HepG2 (cell line): ENCODE measurements around the gene LENEP. TPM values are rescaled to one million over a fixed set of nuclear protein-coding genes. Genes with fewer than 3 reads are reported as not detected.

Source experiments
- ATAC-seq: fragments of 200-7000 bp; cut with Tn5 transposase; 3 replicates; pipeline ENCODE4 v1.9.1; 2020; ENCODE audit warnings: mild to moderate bottlenecking, moderate library complexity
- BruUV-seq: library from RNA; stranded (reverse); fragments of 400-500 nt; replicated peaks from 2 replicates; lab custom pipeline; 2021; lab: Mats Ljungman, UMichigan
- CTCF ChIA-PET: fragments of 300-600 bp; formaldehyde crosslinking; extraction: SDS; loops from one replicate; lab custom pipeline; 2021; ENCODE audit warnings: low total read pairs, inconsistent platforms, low intra/inter-chr PET ratio; lab: Yijun Ruan, JAX
- POLR2A ChIA-PET: fragments of 350-600 bp; sonication (Branson Sonifier 250); formaldehyde crosslinking; loops from one replicate; lab custom pipeline; 2020; ENCODE audit warnings: antibody characterized with exemption, inconsistent platforms; lab: Yijun Ruan, JAX
- DNase-seq: peaks from one replicate; pipeline ENCODE4 v3.0.0-alpha.2; 2015; ENCODE audit warnings: low spot score
- FAIRE-seq: peaks from 3 replicates; lab custom pipeline; 2011; peaks lifted over from hg19 to GRCh38; lab: Jason Lieb, UNC
- H2AFZ ChIP-seq: one replicate; pipeline ENCODE4 v1.6.1; 2011; ENCODE audit warnings: low read length, inconsistent platforms
- H3K27ac ChIP-seq: fragments of 300-600 bp; 3 replicates; pipeline ENCODE4 v1.8.0; 2011; ENCODE audit warnings: mixed run types, mild to moderate bottlenecking, mixed read lengths, low read length, inconsistent platforms; ENCODE audit not compliant: insufficient read depth; ENCODE audit errors: extremely low read length
- H3K27me3 ChIP-seq, 2 experiments: fragments of 200-600 bp in 1 of 2; 2 replicates in 1 of 2; 3 replicates in 1 of 2; pipeline versions ENCODE4 v1.6.0 to v1.8.0; 2011; ENCODE audit warnings: low read length in 2 of 2, mild to moderate bottlenecking in 2 of 2, moderate library complexity in 2 of 2, inconsistent platforms in 1 of 2; ENCODE audit not compliant: insufficient read depth in 2 of 2, control insufficient read depth in 1 of 2
- H3K36me3 ChIP-seq, 2 experiments: fragments of 200-600 bp in 1 of 2; replicated peaks in 1 of 2; 2 replicates in 1 of 2; 3 replicates in 1 of 2; pipeline versions ENCODE4 v1.5.1 to v1.8.0; 2011; ENCODE audit warnings: low read length in 2 of 2, inconsistent platforms in 1 of 2; ENCODE audit not compliant: insufficient read depth in 2 of 2, control insufficient read depth in 1 of 2
- H3K4me1 ChIP-seq: 2 replicates; pipeline ENCODE4 v1.5.1; 2012; ENCODE audit warnings: low read length, inconsistent platforms; ENCODE audit not compliant: insufficient read depth
- H3K4me2 ChIP-seq: 2 replicates; pipeline ENCODE4 v1.6.0; 2011; ENCODE audit warnings: low read depth, low read length, inconsistent platforms
- H3K4me3 ChIP-seq, 3 experiments: fragments of 200-600 bp in 1 of 3; sonication (generic), shearing (Covaris generic) in 1 of 3; replicated peaks in 1 of 3; 2 replicates each; pipeline ENCODE4 v1.5.1; 2011 to 2016; ENCODE audit warnings: low read length in 3 of 3, inconsistent platforms in 2 of 3, low read depth in 2 of 3, mild to moderate bottlenecking in 2 of 3, control low read depth in 1 of 3, mixed read lengths in 1 of 3; ENCODE audit not compliant: insufficient read depth in 1 of 3
- H3K79me2 ChIP-seq: one replicate; pipeline ENCODE4 v1.6.1; 2011; ENCODE audit warnings: low read length, inconsistent platforms; ENCODE audit not compliant: insufficient read depth
- H3K9ac ChIP-seq: 2 replicates; pipeline ENCODE4 v1.6.0; 2011; ENCODE audit warnings: mild to moderate bottlenecking, low read depth, low read length, inconsistent platforms; ENCODE audit not compliant: insufficient read depth
- H3K9me3 ChIP-seq: 2 replicates; pipeline ENCODE4 v1.5.1; 2012; ENCODE audit warnings: mild to moderate bottlenecking, low read length
- H4K20me1 ChIP-seq: 2 replicates; pipeline ENCODE4 v1.6.0; 2011; ENCODE audit warnings: inconsistent platforms, mild to moderate bottlenecking, low read length, moderate library complexity; ENCODE audit not compliant: insufficient read depth
- ATF4 ChIP-seq, 2 experiments: fragments of 450-650 bp in 1 of 2; sonication (generic) in 1 of 2; formaldehyde crosslinking; IDR thresholded peaks; 2 replicates each; pipeline versions ENCODE4 v1.5.0 to v1.8.0; 2020 to 2022; ENCODE audit warnings: mild to moderate bottlenecking in 1 of 2, missing genetic modification reagents in 1 of 2
- CEBPB ChIP-seq: IDR thresholded peaks from 2 replicates; pipeline ENCODE4 v1.6.1; 2011; ENCODE audit warnings: low read depth, low read length, improper control_type of control experiment, borderline replicate concordance
- CEBPG ChIP-seq: IDR thresholded peaks from 2 replicates; pipeline ENCODE4 v1.6.1; 2016
- PBX2 ChIP-seq: IDR thresholded peaks from 2 replicates; pipeline ENCODE4 v1.6.1; 2016; ENCODE audit warnings: control low read depth
- PPARG ChIP-seq: conservative IDR thresholded peaks from 2 replicates; pipeline ENCODE4 v1.6.1; 2016; ENCODE audit warnings: missing biosample characterization, missing genetic modification reagents
- U2AF2 ChIP-seq: fragments of 200-400 bp; formaldehyde crosslinking; IDR thresholded peaks from 2 replicates; pipeline ENCODE4 v1.6.1; 2017; ENCODE audit warnings: low read depth, mild to moderate bottlenecking, low read length
- ZBTB33 ChIP-seq: sonication (generic); formaldehyde crosslinking; IDR thresholded peaks from 2 replicates; pipeline ENCODE4 v1.4.0; 2020; ENCODE audit warnings: missing genetic modification reagents
- ZKSCAN8 ChIP-seq: IDR thresholded peaks from 2 replicates; pipeline ENCODE4 v1.6.1; 2016; ENCODE audit warnings: borderline replicate concordance, missing genetic modification reagents, missing compliant biosample characterization
- WGBS: methylation state at CpG from one replicate; pipeline ENCODE4 v1.1.6; 2017; ENCODE audit warnings: low lambda C conversion rate; 5-methylcytosine and 5-hydroxymethylcytosine counted together
- in situ Hi-C: cut with HindIII; loops from 2 replicates; pipeline ENCODE4 v1.10.0; 2017; ENCODE audit warnings: low pct_unique_long_range_greater_than_20kb; ENCODE audit not compliant: extremely low pct_ligation_motif_present
- intact Hi-C: fragments of 100-400 bp; cut with micrococcal nuclease; formaldehyde crosslinking; loops from one replicate; pipeline ENCODE4 v1.10.0; 2022; ENCODE audit not compliant: unreplicated experiment
- polyA plus RNA-seq, 8 experiments: library from polyadenylated mRNA; depleted of rRNA in 3 of 8; stranded (reverse) in 7 of 8; unstranded in 1 of 8; fragments of >200 nt; fragmentation: Illumina TruSeq in 4 of 8; extraction: Trizol in 4 of 8; gene quantifications; 2 replicates each; pipeline versions ENCODE4 v1.2.1 to v1.2.3, GENCODE V29; 2011 to 2016; ENCODE audit warnings: low read depth in 4 of 8, missing spikeins in 1 of 8, mixed read lengths in 1 of 8; ENCODE audit not compliant: insufficient read depth in 1 of 8
- total RNA-seq, 5 experiments: library from RNA; depleted of rRNA; stranded (reverse); fragments of >200 nt; fragmentation: Illumina TruSeq; extraction: Trizol; gene quantifications; 2 replicates each; pipeline ENCODE4 v1.2.3, GENCODE V29; 2016; ENCODE audit warnings: low read depth in 1 of 5

Gene LENEP
- total and polyA plus RNA-seq, 2 of the 13 experiments (the other 11 are each of a cell fraction or from before 2014, with no cell fraction given) = 0.29 TPM; not detected in 1

- WGBS = 64% methylated on average over 6 of the region's 6 CpGs
- in situ Hi-C loops (no loop called here), intact Hi-C loops (no loop called here)
- ChIA-PET CTCF (interaction anchor here (2.1 kb wide), 1 partner anchor 30 kb away, joined by 13 read pairs; no protein-coding TSS in a partner anchor), POLR2A (interaction anchor here (1.2 to 2.1 kb wide), 9 partner anchors 12 to 76 kb away, joined by 3 to 8 read pairs (median 5); partner anchors contain the start of genes EFNA4, PBXIP1 and SHC1)
- H3K36me3 ChIP-seq = peaks cover 5 to 18% of the 10 kb centered on the region in 2 experiments; a peak in 2 of 5 replicates
- no peak for FAIRE-seq
- H3K79me2 ChIP-seq = peaks cover 18% of the 10 kb centered on the region
- H3K4me2 ChIP-seq = no peak overlapping the region
- H2AFZ ChIP-seq = no peak overlapping the region
- H4K20me1 ChIP-seq = no peaks in the 10 kb centered on the region
- H3K9me3 ChIP-seq = no peaks in the 10 kb centered on the region
- H3K4me1 ChIP-seq = peaks cover 43% of the 10 kb centered on the region
- no peak overlapping the region for H3K4me3 ChIP-seq
- TF ChIP-seq ZKSCAN8 (peak; percentile 92; the same call in 1 of the 2 replicates), PPARG (CRISPR knock-in tag) (no peak), PBX2 (CRISPR knock-in tag) (no peak), CEBPG (CRISPR knock-in tag) (peak; percentile 68), CEBPB (peak; percentile 75), ZBTB33 (peak; percentile 33; the same call in 1 of the 2 replicates), U2AF2 (no peak), ATF4 (CRISPR knock-in tag; IDR thresholded peaks at IDR 0.05) (peak in 1 of 2 experiments; percentile 49; a peak in 2 of 4 replicates)
- TF ChIP-seq, all 625 proteins: peak for 5
- Histone ChIP-seq H3K27ac (no peak overlapping the region), H3K9ac (no peak overlapping the region), H3K27me3 (no peaks in the 10 kb centered on the region)
- DNase-seq (no peak), ATAC-seq (no peak)
- BruUV-seq = no TSS peak
Measured at GRCh38 chr1:154987326-154987725, 6.1 kb upstream of the LENEP start.
